GM23338 (cell line): ENCODE results near the gene JAKMIP3. TPM values are rescaled to one million over a fixed set of nuclear protein-coding genes. Genes with fewer than 3 reads are reported as not detected.
A peak's percentile ranks its signal among the peaks of the same experiment; 100 is the strongest.

ENCODE experiments used
- ATAC-seq: fragments of 200-7000 bp; cut with Tn5 transposase; 3 replicates; pipeline ENCODE4 v1.9.1; 2020
- DNase-seq: peaks from one replicate; pipeline ENCODE4 v3.0.0-alpha.2; 2015; ENCODE audit warnings: low spot score
- H2AFZ ChIP-seq: fragments of 200-600 bp; sonication (generic); 2 replicates; pipeline ENCODE4 v1.8.0; 2016; ENCODE audit warnings: antibody characterized with exemption, mild to moderate bottlenecking, moderate library complexity
- H3F3A ChIP-seq: fragments of 200-600 bp; sonication (generic); replicated peaks from 2 replicates; pipeline ENCODE4 v1.8.0; 2017; ENCODE audit warnings: antibody characterized with exemption, mixed run types, low read depth
- H3K27ac ChIP-seq: fragments of 200-600 bp; sonication (generic); 2 replicates; pipeline ENCODE4 v1.6.1; 2016; ENCODE audit warnings: low read depth
- H3K27me3 ChIP-seq: fragments of 200-600 bp; sonication (generic); 2 replicates; pipeline ENCODE4 v1.8.0; 2016; ENCODE audit warnings: mild to moderate bottlenecking, mixed run types, moderate library complexity; ENCODE audit not compliant: insufficient read depth
- H3K36me3 ChIP-seq: fragments of 200-600 bp; sonication (generic); 2 replicates; pipeline ENCODE4 v1.8.0; 2016; ENCODE audit warnings: mild to moderate bottlenecking; ENCODE audit not compliant: insufficient read depth
- H3K4me1 ChIP-seq: fragments of 200-600 bp; sonication (generic); 2 replicates; pipeline ENCODE4 v1.8.0; 2016; ENCODE audit warnings: mild to moderate bottlenecking, moderate library complexity; ENCODE audit not compliant: insufficient read depth
- H3K4me2 ChIP-seq: fragments of 200-600 bp; sonication (generic); 2 replicates; pipeline ENCODE4 v1.7.1; 2017; ENCODE audit warnings: mixed run types
- H3K4me3 ChIP-seq: fragments of 200-600 bp; sonication (generic); 2 replicates; pipeline ENCODE4 v1.6.1; 2016; ENCODE audit warnings: mixed run types
- H3K79me2 ChIP-seq: fragments of 200-600 bp; sonication (generic); replicated peaks from 2 replicates; pipeline ENCODE4 v1.8.0; 2017; ENCODE audit warnings: mild to moderate bottlenecking; ENCODE audit not compliant: insufficient read depth
- H3K9me2 ChIP-seq: fragments of 200-600 bp; sonication (generic); 2 replicates; pipeline ENCODE4 v1.8.0; 2017; ENCODE audit not compliant: insufficient read depth
- H4K20me1 ChIP-seq: fragments of 200-600 bp; sonication (generic); replicated peaks from 2 replicates; pipeline ENCODE4 v1.8.0; 2017; ENCODE audit warnings: mild to moderate bottlenecking; ENCODE audit not compliant: insufficient read depth
- H3K27ac Mint-ChIP-seq: 2 replicates; pipeline ENCODE4 v1.8.0; 2020; ENCODE audit warnings: inconsistent platforms, mild to moderate bottlenecking, moderate library complexity, mixed read lengths
- H3K27me3 Mint-ChIP-seq: 3 replicates; pipeline ENCODE4 v1.8.0; 2022; ENCODE audit warnings: low read depth, mild to moderate bottlenecking, moderate library complexity, mixed read lengths, inconsistent platforms; ENCODE audit not compliant: insufficient read depth, poor library complexity
- H3K36me3 Mint-ChIP-seq: 3 replicates; pipeline ENCODE4 v1.8.0; 2021; ENCODE audit warnings: low read depth, mild to moderate bottlenecking, inconsistent platforms, moderate library complexity, mixed read lengths
- H3K4me1 Mint-ChIP-seq: 3 replicates; pipeline ENCODE4 v1.8.0; 2020; ENCODE audit warnings: mild to moderate bottlenecking, inconsistent platforms, mixed read lengths
- H3K4me3 Mint-ChIP-seq: 3 replicates; pipeline ENCODE4 v1.8.0; 2021; ENCODE audit warnings: moderate library complexity, mild to moderate bottlenecking, inconsistent platforms, mixed read lengths
- H3K9me3 Mint-ChIP-seq: 3 replicates; pipeline ENCODE4 v1.8.0; 2020; ENCODE audit warnings: moderate library complexity, mild to moderate bottlenecking, inconsistent platforms, mixed read lengths
- POLR2AphosphoS5 ChIP-seq: IDR thresholded peaks from 2 replicates; pipeline ENCODE4 v1.6.1; 2016; ENCODE audit warnings: antibody characterized with exemption, low read depth
- ZNF114 ChIP-seq: fragments of 250-450 bp; sonication (Bioruptor Pico); IDR thresholded peaks from 2 replicates; pipeline ENCODE4 v1.5.0; 2020; ENCODE audit warnings: mild to moderate bottlenecking, moderate library complexity
- polyA plus RNA-seq: library from polyadenylated mRNA; unstranded; fragments of >200 nt; fragmentation: Nextera tagmentation; extraction: Ambion mirVana; gene quantifications from 2 replicates; pipeline ENCODE4 v1.2.1, GENCODE V29; 2016
- total RNA-seq: library from RNA; depleted of rRNA; stranded (reverse); fragments of >200 nt; shearing (Covaris generic); gene quantifications from 2 replicates; pipeline ENCODE4 v1.2.3, GENCODE V29; 2014
- TF ChIP-seq, protein P1 (sequence below): fragments of 250-450 bp; sonication (Bioruptor Pico); IDR thresholded peaks from 2 replicates; pipeline ENCODE4 v1.5.0; 2020; ENCODE audit warnings: mild to moderate bottlenecking, moderate library complexity
- TF ChIP-seq, protein P2 (sequence below): IDR thresholded peaks from 2 replicates; pipeline ENCODE4 v1.6.1; 2016; ENCODE audit warnings: antibody characterized with exemption

The JAKMIP3 gene
- total and polyA plus RNA-seq, 2 experiments from 2014 or later = 0.87 to 1.2 TPM

DNA sequence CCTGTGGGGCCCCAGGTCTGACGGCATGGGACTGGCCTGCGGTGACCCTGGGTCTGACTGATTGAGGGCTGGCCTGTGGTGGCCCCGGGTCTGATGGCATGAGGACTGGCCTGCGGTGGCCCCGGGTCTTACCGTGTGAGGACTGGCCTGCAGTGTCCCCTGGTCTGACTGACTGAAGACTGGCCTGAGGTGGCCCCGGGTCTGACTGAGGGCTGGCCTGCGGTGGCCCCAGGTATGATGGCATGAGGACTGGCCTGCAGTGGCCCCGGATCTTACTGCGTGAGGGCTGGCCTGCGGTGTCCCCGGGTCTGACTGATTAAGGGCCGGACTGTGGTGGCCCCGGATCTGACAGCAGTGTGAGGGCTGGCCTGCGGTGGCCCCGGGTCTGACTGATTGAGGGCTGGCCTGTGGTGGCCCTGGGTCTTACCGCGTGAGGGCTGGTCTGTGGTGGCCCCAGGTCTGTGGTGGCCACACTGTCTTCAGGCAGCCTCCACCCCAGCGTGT lies 10.9 kb downstream of the JAKMIP3 start (continued):
- TF ChIP-seq, protein P1, sequence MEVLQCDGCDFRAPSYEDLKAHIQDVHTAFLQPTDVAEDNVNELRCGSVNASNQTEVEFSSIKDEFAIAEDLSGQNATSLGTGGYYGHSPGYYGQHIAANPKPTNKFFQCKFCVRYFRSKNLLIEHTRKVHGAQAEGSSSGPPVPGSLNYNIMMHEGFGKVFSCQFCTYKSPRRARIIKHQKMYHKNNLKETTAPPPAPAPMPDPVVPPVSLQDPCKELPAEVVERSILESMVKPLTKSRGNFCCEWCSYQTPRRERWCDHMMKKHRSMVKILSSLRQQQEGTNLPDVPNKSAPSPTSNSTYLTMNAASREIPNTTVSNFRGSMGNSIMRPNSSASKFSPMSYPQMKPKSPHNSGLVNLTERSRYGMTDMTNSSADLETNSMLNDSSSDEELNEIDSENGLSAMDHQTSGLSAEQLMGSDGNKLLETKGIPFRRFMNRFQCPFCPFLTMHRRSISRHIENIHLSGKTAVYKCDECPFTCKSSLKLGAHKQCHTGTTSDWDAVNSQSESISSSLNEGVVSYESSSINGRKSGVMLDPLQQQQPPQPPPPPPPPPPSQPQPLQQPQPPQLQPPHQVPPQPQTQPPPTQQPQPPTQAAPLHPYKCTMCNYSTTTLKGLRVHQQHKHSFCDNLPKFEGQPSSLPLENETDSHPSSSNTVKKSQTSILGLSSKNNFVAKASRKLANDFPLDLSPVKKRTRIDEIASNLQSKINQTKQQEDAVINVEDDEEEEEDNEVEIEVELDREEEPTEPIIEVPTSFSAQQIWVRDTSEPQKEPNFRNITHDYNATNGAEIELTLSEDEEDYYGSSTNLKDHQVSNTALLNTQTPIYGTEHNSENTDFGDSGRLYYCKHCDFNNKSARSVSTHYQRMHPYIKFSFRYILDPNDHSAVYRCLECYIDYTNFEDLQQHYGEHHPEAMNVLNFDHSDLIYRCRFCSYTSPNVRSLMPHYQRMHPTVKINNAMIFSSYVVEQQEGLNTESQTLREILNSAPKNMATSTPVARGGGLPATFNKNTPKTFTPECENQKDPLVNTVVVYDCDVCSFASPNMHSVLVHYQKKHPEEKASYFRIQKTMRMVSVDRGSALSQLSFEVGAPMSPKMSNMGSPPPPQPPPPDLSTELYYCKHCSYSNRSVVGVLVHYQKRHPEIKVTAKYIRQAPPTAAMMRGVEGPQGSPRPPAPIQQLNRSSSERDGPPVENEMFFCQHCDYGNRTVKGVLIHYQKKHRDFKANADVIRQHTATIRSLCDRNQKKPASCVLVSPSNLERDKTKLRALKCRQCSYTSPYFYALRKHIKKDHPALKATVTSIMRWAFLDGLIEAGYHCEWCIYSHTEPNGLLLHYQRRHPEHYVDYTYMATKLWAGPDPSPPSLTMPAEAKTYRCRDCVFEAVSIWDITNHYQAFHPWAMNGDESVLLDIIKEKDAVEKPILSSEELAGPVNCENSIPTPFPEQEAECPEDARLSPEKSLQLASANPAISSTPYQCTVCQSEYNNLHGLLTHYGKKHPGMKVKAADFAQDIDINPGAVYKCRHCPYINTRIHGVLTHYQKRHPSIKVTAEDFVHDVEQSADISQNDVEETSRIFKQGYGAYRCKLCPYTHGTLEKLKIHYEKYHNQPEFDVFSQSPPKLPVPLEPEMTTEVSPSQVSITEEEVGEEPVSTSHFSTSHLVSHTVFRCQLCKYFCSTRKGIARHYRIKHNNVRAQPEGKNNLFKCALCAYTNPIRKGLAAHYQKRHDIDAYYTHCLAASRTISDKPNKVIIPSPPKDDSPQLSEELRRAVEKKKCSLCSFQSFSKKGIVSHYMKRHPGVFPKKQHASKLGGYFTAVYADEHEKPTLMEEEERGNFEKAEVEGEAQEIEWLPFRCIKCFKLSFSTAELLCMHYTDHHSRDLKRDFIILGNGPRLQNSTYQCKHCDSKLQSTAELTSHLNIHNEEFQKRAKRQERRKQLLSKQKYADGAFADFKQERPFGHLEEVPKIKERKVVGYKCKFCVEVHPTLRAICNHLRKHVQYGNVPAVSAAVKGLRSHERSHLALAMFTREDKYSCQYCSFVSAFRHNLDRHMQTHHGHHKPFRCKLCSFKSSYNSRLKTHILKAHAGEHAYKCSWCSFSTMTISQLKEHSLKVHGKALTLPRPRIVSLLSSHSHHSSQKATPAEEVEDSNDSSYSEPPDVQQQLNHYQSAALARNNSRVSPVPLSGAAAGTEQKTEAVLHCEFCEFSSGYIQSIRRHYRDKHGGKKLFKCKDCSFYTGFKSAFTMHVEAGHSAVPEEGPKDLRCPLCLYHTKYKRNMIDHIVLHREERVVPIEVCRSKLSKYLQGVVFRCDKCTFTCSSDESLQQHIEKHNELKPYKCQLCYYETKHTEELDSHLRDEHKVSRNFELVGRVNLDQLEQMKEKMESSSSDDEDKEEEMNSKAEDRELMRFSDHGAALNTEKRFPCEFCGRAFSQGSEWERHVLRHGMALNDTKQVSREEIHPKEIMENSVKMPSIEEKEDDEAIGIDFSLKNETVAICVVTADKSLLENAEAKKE (CRISPR knock-in tag) = no peak

DNA sequence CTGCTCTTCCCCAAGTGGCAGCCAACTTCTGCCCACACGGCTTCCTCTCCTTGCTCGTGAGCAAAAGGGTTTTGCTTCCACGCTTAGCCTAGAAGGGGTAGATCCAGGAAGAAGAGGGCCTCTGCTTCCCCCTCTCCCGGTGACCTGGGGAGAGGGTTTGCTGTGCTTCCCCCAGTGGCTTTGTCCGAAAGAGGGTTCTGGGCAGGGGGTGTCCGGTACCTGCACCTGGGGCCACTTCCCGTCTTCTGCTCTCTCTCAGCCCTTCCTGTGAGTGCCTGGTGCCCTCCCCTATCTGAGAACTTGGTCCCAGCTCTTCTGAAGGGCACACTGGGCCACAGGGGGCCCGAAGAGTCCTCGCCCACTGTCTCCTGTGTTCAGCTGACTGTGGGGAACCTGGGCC lies 11.3 kb downstream of the JAKMIP3 start:
- Histone ChIP-seq H3K79me2 (no peaks in the 10 kb centered on the region), H3K27me3 (no peaks in the 10 kb centered on the region), H3F3A (no peaks in the 10 kb centered on the region), H3K4me3 (no peak overlapping the region), H3K4me1 (no peaks in the 10 kb centered on the region), H3K36me3 (no peaks in the 10 kb centered on the region), H3K9me2 (no peaks in the 10 kb centered on the region), H3K4me2 (no peak overlapping the region), H2AFZ (no peak overlapping the region), H3K27ac (no peak overlapping the region), H4K20me1 (no peaks in the 10 kb centered on the region)
- no peak for TF ChIP-seq POLR2AphosphoS5
- TF ChIP-seq, protein P2, sequence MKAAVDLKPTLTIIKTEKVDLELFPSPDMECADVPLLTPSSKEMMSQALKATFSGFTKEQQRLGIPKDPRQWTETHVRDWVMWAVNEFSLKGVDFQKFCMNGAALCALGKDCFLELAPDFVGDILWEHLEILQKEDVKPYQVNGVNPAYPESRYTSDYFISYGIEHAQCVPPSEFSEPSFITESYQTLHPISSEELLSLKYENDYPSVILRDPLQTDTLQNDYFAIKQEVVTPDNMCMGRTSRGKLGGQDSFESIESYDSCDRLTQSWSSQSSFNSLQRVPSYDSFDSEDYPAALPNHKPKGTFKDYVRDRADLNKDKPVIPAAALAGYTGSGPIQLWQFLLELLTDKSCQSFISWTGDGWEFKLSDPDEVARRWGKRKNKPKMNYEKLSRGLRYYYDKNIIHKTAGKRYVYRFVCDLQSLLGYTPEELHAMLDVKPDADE = no peak
- TF ChIP-seq ZNF114 (CRISPR knock-in tag) = no peak
- H3K27me3 Mint-ChIP-seq = peaks cover 6% of the 10 kb centered on the region
- no peak for DNase-seq
- 0 out of 3 replicates have a peak, but pooled peaks cover 3% of the 10 kb centered on the region for H3K9me3 Mint-ChIP-seq
- no peak for ATAC-seq
- H3K4me3 Mint-ChIP-seq = no peak overlapping the region
- peaks cover 18% of the 10 kb centered on the region for H3K4me1 Mint-ChIP-seq
- peak overlapping the region; percentile 66; the same call in 1 of the 2 replicates for H3K27ac Mint-ChIP-seq
- no peaks in the 10 kb centered on the region for H3K36me3 Mint-ChIP-seq
